ENCODE measurements around the gene ADGRB2.

Gene ADGRB2

GRCh38 chr1:31796707-31797106 is 32.6 kb upstream of the ADGRB2 start:
- in situ Hi-C loops (cut with MboI; ENCODE audit: low sequenced_read_pairs), result no loop called here

DNA sequence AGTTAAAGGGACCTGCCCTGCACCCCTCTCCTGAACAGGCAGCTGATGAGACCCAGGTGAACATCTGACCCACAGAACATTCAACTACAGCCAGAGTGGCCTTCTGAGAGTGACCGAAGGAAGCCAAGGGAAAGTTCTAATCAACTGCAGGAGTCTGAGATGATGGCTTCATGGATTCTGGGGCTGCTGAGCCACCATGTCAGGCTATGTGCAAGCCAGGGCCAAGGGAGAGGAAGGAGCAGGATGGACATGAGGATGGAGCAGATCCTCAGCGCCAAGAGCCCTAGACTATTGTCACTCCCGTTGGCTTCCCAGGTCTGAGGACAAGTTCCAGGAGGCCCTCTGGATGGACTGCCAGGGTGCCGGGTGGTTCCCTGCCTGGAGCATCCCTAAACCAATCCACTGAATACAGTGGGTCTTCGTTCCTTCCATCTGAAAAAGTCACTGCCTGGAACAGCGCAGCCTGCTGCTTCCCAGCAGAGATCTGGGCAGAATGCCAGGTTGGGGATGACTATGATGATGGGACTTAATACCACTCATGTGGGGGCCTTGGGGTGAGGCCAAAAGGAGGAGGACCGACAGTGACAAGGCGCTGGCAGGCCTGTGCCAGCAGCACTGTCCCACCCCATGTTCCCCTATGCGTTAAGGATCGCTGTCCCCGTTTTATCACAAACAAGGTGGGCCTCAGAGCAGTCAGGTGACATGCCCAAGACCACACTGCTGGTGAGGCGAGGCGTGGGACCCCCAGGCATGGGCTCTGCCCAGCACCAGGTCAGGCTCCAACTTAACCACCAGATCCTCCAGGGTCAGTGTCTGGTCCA is 31.9 kb upstream of the ADGRB2 start:
- in situ Hi-C loops (cut with MboI; ENCODE audit: low sequenced_read_pairs), result no loop called here

- in situ Hi-C loops (cut with MboI; ENCODE audit: low sequenced_read_pairs), result no loop called here
Measured at GRCh38 chr1:31795096-31795675, 31.0 kb upstream of the ADGRB2 start.

GRCh38 chr1:31793586-31794285 is 29.6 kb upstream of the ADGRB2 start:
- in situ Hi-C loops (cut with MboI; ENCODE audit: low sequenced_read_pairs), result no loop called here

DNA sequence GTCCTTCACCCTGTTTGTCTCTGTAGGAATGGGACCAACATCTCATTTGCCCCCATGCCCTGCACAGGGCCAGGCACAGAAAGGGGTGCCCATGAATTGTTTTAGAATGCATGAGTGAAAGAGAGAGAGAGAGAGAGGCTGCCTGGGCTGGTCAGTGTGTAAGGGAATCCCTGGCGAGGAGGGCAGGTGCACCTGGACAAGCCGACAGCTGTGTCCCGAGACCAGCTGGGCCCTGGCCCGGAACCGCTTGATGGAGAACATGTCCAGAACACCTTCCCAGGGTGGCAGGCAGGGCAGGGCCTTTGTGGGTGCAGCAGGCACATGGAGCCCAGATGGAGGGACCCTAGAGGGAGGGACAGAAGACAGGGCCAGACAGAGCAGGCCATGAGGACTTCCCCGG is 28.9 kb upstream of the ADGRB2 start:
- in situ Hi-C loops (cut with MboI; ENCODE audit: low sequenced_read_pairs), result no loop called here

DNA sequence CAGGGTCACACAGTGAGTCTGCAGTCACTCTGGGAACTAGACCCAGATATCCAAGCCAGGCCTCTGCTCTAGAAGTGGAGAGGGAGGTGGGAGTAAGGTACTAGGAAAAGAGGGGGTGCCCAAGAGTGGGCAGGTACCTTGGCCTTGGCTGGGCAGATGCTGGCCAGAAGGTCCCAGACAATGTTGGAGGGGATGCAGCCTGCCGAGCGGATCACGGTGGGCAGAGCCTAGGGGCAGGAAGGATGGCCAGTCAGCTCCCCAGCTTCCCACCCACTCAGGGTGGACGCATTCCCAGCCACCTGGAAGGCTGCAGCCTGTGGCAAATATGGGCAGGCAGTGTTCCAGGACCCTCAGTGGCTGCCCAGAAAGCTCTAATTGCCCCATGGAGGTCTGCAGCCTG is 28.4 kb upstream of the ADGRB2 start:
- in situ Hi-C loops (cut with MboI; ENCODE audit: low sequenced_read_pairs), result no loop called here

DNA sequence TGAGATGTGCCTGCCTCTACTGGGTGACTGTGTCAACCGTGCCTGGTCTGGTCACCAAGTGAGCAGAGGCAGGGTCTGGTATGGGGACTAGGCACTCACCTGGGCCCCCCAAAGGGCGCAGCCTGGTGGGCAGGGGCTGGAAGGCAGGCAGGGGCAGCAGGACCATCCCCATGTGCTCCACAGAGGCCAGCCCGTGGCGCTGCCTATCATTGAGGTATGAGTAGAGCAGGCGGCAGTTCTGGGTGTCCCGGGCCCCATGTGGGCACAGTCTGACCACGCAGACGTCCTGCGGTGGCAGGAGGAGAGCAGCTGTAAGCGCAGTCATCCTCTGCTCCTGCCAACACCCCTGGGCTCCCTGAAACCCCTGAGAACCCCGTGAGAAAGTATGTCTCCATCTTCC is 28.0 kb upstream of the ADGRB2 start:
- in situ Hi-C loops (cut with MboI; ENCODE audit: low sequenced_read_pairs), result no loop called here

DNA sequence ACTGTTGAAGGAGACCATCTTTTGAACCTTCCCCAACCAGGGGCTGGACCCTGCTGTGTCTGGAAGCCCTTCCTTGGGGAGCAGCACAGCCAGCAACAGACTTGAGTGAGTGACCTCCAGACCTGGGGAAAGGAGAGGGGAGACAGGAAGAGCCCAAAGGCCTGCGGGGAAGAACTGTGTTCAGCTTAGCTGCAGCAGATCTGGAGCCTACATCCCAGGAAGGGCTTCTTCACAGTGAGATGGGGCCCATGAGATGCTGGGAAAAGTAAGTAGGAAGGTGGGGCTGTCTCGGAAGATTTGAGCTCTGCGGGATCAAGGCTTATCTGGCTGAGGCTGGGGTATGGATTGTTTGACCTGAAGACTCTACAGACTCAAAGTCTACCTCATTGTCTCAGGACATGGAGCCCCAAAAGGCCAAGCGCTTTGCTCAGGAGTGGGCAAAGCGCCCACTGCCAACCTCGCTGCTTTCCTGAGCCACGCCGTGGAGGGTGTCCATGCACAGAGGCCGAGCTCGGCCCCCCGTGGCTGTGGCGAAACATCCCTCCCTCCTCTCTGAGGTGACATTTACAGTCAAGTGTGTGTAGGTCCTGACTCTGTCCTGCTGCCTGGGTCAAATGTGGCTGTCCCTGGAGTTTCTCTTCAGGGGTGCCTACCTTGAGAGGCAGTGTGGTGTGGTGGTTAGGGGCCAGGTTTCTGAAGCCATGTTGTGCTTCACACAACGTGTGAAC is 27.2 kb upstream of the ADGRB2 start:
- in situ Hi-C loops (cut with MboI; ENCODE audit: low sequenced_read_pairs), result no loop called here

- in situ Hi-C loops (cut with MboI; ENCODE audit: low sequenced_read_pairs), result no loop called here
Measured at GRCh38 chr1:31790641-31791091, 26.5 kb upstream of the ADGRB2 start.

GRCh38 chr1:31790140-31790539 is 26.0 kb upstream of the ADGRB2 start:
- in situ Hi-C loops (cut with MboI; ENCODE audit: low sequenced_read_pairs), result no loop called here

- in situ Hi-C loops (cut with MboI; ENCODE audit: low sequenced_read_pairs), result no loop called here
Measured at GRCh38 chr1:31789259-31790065, 25.3 kb upstream of the ADGRB2 start.

DNA sequence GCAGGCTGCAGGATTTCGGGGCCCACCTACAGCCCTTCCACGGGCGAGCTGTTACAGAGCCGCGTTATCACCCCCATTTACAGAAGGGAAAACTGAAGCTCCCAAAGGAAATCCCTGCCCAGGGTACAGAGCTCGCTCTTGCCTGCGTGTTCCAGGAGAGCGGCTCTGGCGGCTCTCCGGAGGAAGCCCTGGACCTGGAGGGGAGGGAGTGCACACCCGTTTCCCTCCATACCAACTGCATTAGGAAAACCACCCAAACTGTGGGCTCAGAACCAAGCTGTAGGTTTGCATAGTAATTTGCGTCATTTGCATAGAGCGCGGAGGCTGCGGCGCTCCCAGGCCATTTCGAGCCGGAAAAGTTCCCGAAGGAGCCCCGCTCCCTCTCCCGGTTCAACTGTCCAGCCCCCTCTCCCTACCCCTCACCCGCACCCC is 24.7 kb upstream of the ADGRB2 start:
- in situ Hi-C loops (cut with MboI; ENCODE audit: low sequenced_read_pairs), result no loop called here

GRCh38 chr1:31788138-31788824 is 24.1 kb upstream of the ADGRB2 start:
- in situ Hi-C loops (cut with MboI; ENCODE audit: low sequenced_read_pairs), result no loop called here

- in situ Hi-C loops (cut with MboI; ENCODE audit: low sequenced_read_pairs), result no loop called here
Measured at GRCh38 chr1:31787786-31788137, 23.6 kb upstream of the ADGRB2 start.

- in situ Hi-C loops (cut with MboI; ENCODE audit: low sequenced_read_pairs), result no loop called here
Measured at GRCh38 chr1:31787261-31787660, 23.1 kb upstream of the ADGRB2 start.

- in situ Hi-C loops (cut with MboI; ENCODE audit: low sequenced_read_pairs), result no loop called here
Measured at GRCh38 chr1:31786366-31787060, 22.4 kb upstream of the ADGRB2 start.

DNA sequence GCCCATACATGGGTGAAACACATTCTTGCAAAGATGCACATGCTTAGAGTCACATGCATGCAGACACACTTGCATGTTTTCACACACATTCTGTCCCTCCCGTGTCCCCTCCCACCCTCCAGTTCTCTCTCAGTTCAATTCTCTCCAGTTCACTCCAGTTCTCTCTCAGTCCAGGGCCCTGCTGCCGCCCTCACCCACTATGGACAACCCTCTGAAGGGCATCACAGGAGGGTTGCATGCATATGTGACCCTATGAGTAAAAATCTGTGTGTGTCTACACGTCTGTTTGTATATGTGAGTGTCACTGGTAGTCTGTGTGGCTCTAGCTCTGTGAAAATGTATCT is 21.8 kb upstream of the ADGRB2 start:
- in situ Hi-C loops (cut with MboI; ENCODE audit: low sequenced_read_pairs), result no loop called here

DNA sequence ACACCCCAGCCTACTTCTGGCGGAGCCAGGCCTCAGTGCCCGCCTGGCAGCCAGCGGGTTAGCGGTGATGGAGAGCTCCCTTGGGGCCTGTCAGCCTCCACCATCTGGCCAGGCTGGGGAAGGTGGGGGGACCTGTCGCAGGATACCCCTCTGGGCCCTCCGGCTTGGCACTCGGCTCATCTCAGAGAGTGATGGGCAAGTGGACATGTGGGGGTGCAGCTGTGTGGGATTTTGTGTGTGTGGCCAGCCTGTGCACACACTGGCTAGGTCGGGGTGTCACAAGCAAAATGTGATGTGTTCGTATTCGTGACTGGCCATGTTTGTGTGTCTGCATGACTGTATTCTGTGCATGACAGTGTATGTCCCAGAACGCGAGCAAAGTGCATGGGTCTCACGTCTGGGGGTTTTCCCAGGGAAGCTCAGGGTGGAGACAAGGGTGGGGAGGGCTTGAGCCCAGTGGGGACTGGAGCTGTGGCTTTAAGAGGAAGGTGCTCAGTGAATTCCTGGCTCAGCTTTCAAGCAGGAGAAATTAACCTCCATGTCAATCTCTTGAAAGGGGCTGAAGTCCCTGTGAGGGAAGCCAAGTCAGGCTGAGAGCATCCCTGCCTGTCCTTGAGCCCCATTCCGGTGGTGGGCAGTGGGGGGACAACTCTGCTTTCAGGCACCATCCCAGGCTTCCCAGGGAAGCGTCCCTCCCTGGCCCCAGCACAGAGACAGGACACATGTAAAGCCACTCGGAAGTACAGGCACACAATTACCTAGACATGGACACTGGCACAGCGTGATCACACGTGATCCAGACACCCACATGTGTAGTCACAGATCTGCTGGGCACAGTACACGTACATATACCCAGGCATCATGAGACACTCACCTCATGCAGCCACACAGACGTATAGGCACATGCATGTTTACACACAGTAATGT is 21.1 kb upstream of the ADGRB2 start:
- in situ Hi-C loops (cut with MboI; ENCODE audit: low sequenced_read_pairs), result no loop called here

Data from HL-60/S4 treated with phorbol 12-myristate 13-acetate at 8.2 ng/mL for 4 days and 3 days (cell line).